Fibroblast of peridontal ligament (primary cell): ENCODE results near the gene BRCC3.
"Not testable (repeated sequence)": the region's sequence is repeated elsewhere in the genome, so short reads cannot be mapped to it uniquely, and the experiment has no call there.

Experiments used
- DNase-seq: peaks from one replicate; pipeline ENCODE4 v3.0.0-alpha.2; 2010; ENCODE audit errors: extremely low read depth

BRCC3 gene

DNA sequence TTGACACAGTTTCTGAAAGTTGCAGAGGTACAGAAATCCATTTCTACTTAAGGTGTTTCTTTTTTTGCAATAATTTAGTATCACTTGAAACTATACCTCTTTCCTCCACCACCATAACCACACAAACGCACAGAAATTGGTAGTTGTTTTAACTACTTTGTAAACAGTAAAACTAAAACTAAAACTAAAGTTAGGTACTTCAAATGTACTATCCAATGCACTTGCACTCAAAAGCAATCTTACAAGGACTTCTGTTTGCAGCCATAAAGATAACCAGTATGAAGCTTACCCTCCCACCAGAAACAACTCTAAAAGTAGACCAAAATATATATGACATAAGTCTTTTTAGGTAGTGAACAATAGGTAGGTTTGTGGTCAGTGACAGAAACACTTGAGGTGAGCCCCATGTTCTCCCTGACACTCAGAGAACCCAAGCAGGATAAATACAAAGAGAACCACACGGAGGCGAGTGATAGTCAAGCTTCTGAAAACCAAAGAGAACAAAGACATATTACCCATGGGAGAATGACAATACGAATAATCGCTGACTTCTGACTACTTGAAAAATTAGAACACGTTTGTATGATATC lies 72.7 kb downstream of the BRCC3 start:
- no peak for DNase-seq

DNA sequence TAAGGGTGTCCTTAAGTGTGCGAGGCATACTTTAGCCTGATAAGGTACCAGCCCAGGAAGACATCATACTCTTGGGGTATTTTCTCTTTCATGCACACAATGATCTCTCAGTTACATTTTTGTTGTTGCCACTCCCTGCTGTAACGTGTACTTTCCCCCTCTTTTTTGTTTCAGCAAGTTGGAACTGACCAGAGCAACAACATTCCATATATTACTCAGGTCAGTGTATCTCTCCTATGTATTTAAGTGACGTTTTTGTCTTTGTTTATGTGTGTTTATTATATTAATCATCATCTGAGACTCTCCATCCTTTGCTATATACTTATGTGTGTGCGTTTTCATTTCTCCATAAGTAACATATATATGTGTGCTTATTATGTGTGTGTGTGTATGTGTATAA lies 73.6 kb downstream of the BRCC3 start:
- no peak for DNase-seq

DNA sequence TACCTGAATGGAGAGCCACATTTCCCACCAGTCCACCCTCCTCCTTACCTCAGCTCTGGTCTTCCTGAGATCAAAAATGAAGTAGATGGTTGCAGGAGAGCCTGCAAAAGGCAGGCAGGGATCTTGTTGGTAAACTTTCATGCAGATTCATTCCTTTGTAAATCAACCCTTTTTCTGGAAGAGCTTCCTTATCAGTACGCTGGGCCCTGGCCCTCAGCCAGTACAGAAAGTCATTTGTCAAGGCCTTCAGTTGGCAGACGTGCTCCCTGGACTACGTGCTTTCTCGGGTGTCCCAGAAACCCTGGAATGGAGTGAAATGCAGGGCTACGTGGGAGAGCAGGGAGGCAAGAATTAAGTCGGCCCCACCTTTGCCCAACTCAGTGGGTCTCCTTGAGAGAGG lies 76.3 kb downstream of the BRCC3 start:
- not testable (repeated sequence) for DNase-seq

DNA sequence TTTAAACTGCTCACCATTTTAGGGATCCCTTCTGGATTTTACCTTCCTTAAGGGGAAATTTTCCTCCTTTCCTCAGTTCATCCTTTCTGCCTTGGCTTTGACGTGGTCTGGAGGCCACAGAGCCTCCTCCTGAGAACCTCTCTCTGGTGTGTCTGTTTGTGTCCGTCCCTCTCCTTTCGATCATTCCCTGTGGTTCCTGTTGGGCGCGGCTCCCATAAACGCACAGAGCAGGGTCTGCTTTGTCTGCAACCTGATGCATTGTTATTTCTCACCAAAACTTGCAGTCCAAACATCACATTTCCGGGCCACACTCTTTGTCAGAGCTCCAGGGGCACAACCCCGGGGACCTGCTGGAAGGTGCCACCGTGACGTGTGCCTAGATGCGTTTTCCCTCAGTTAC lies 76.9 kb downstream of the BRCC3 start:
- not testable (repeated sequence) for DNase-seq

DNA sequence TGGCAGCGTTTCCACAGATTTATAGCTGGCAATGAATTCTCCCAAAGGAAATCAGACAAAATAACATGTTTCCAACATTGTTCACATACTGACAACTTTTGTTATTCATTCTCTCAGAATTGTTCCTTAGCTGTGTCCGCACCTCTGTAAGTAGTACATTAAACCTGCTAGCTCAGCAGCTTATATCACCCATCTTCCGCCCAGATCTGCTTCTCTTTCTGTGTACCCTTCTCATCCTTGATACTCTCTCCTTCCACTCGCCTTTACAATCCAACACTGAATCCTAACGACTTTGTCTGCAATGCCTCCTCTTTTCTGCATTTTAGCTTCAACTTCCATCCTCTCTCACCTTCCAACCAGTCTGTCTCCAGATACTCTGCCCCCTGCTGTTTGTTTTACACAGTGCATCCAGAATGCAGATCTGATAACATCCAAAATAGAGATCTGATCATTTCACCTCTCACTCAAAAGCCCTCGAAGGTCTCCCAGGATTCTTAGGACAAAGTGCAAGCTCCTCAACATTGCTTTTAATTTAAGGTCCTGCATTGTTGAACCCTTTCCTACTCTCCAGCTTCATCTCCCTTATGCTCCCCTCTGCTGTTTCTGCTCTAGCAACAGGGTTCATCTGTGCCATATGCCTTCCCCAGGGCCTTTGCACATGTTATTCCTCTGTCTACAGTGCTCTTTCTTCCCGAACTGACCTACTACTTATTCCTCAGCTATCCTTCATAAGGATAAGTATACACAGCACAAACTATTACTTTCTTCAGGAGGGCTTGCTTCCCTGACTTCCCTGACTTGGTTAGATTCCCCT lies 77.6 kb downstream of the BRCC3 start:
- peak; percentile 34 for DNase-seq

DNA sequence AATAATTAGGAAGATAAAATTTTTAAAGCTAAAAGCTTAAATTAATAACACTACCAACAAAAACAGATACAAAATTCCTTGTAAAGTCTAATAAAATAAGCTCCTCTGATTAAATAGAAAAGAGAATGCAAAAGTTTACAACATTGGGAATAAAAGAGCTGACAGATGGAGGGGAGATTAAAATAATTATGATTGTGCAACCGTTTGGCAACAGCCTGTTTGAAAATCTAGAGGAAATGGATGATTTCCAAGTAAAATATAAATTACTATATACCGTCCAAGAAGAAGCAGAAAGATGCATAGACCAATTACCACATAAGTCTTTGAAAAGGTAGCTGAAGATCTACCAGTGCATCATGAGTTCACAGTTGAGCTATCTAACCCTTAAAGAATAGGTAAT lies 98.6 kb downstream of the BRCC3 start:
- no peak for DNase-seq
